IMR-90 (cell line): ENCODE measurements around the gene WASHC3. TPM values are rescaled to one million over a fixed set of nuclear protein-coding genes. Genes with fewer than 3 reads are reported as not detected.

Source experiments
- ATAC-seq: fragments of 200-7000 bp; cut with Tn5 transposase; 2 replicates; pipeline ENCODE4 v1.9.1; 2020; ENCODE audit warnings: low read depth, mild to moderate bottlenecking, moderate library complexity
- BruUV-seq: library from RNA; stranded (reverse); fragments of 400-500 nt; replicated peaks from 2 replicates; lab custom pipeline; 2021; lab: Mats Ljungman, UMichigan
- CTCF ChIA-PET: fragments of 300-600 bp; formaldehyde crosslinking; extraction: SDS; loops from one replicate; lab custom pipeline; 2021; ENCODE audit warnings: antibody characterized with exemption; lab: Yijun Ruan, JAX
- POLR2A ChIA-PET: fragments of 300-600 bp; sonication (Branson Sonifier 250); formaldehyde crosslinking; loops from one replicate; lab custom pipeline; 2022; ENCODE audit warnings: antibody characterized with exemption; ENCODE audit not compliant: unreplicated experiment; lab: Charles Lee
- DNase-seq: peaks from one replicate; pipeline ENCODE4 v3.0.0; 2013
- H2AFZ ChIP-seq: replicated peaks from 2 replicates; pipeline ENCODE3; 2013; ENCODE audit warnings: low read length, mild to moderate bottlenecking; ENCODE audit not compliant: poor library complexity
- H2AK5ac ChIP-seq: 2 replicates; pipeline ENCODE4 v1.6.1; 2013; ENCODE audit warnings: low read depth, low read length, inconsistent platforms
- H2AK9ac ChIP-seq: replicated peaks from 2 replicates; pipeline ENCODE3; 2013; ENCODE audit warnings: mild to moderate bottlenecking, low read depth, low read length, moderate library complexity; ENCODE audit not compliant: poor library complexity
- H2BK120ac ChIP-seq: 2 replicates; pipeline ENCODE4 v1.6.1; 2013; ENCODE audit warnings: low read depth, low read length, inconsistent platforms
- H2BK15ac ChIP-seq: 3 replicates; pipeline ENCODE4 v1.6.1; 2013; ENCODE audit warnings: low read depth, low read length, inconsistent platforms
- H2BK20ac ChIP-seq: 2 replicates; pipeline ENCODE4 v1.6.1; 2013; ENCODE audit warnings: low read depth, mild to moderate bottlenecking, inconsistent platforms, low read length, moderate library complexity
- H2BK5ac ChIP-seq: 2 replicates; pipeline ENCODE4 v1.6.1; 2013; ENCODE audit warnings: mild to moderate bottlenecking, low read depth, low read length, inconsistent platforms; ENCODE audit not compliant: poor library complexity, severe bottlenecking
- H3K14ac ChIP-seq: replicated peaks from 2 replicates; pipeline ENCODE4 v1.6.1; 2013; ENCODE audit warnings: low read depth, low read length, inconsistent platforms
- H3K18ac ChIP-seq: 2 replicates; pipeline ENCODE4 v1.6.1; 2013; ENCODE audit warnings: low read depth, low read length, control low read depth
- H3K23ac ChIP-seq: 2 replicates; pipeline ENCODE4 v1.6.1; 2013; ENCODE audit warnings: low read depth, low read length, inconsistent platforms
- H3K27ac ChIP-seq: 2 replicates; pipeline ENCODE4 v1.5.1; 2013; ENCODE audit warnings: mild to moderate bottlenecking, control low read depth, low read length; ENCODE audit not compliant: insufficient read depth
- H3K27me3 ChIP-seq: 2 replicates; pipeline ENCODE4 v1.6.1; 2013; ENCODE audit warnings: low read length; ENCODE audit not compliant: control insufficient read depth, insufficient read depth
- H3K36me3 ChIP-seq: 2 replicates; pipeline ENCODE4 v1.6.1; 2013; ENCODE audit warnings: low read length, mixed read lengths; ENCODE audit not compliant: control insufficient read depth, insufficient read depth
- H3K4ac ChIP-seq: 2 replicates; pipeline ENCODE4 v1.6.1; 2013; ENCODE audit warnings: low read depth, low read length, inconsistent platforms
- H3K4me1 ChIP-seq: 2 replicates; pipeline ENCODE4 v1.6.1; 2013; ENCODE audit warnings: low read length, mixed read lengths; ENCODE audit not compliant: control insufficient read depth, insufficient read depth
- H3K4me2 ChIP-seq: 2 replicates; pipeline ENCODE4 v1.6.1; 2013; ENCODE audit warnings: low read depth, mild to moderate bottlenecking, control low read depth, low read length, moderate library complexity
- H3K4me3 ChIP-seq: 2 replicates; pipeline ENCODE4 v1.5.1; 2013; ENCODE audit warnings: low read depth, mild to moderate bottlenecking, control low read depth, low read length, moderate library complexity; ENCODE audit not compliant: insufficient read depth
- H3K56ac ChIP-seq: 2 replicates; pipeline ENCODE4 v1.6.1; 2013; ENCODE audit warnings: low read length, inconsistent platforms; ENCODE audit not compliant: insufficient read depth; ENCODE audit errors: extremely low read depth
- H3K79me1 ChIP-seq, 2 experiments: 2 replicates each; pipeline ENCODE4 v1.6.1; 2013; ENCODE audit warnings: low read length in 2 of 2, inconsistent platforms in 1 of 2, low read depth in 1 of 2
- H3K9ac ChIP-seq: 2 replicates; pipeline ENCODE4 v1.6.1; 2013; ENCODE audit warnings: low read depth, low read length, control low read depth
- H3K9me1 ChIP-seq: 2 replicates; pipeline ENCODE4 v1.6.1; 2013; ENCODE audit warnings: low read length, inconsistent platforms; ENCODE audit not compliant: insufficient read depth
- H3K9me3 ChIP-seq: 2 replicates; pipeline ENCODE4 v1.6.1; 2013; ENCODE audit warnings: low read length; ENCODE audit not compliant: control insufficient read depth, insufficient read depth
- H4K20me1 ChIP-seq: 2 replicates; pipeline ENCODE4 v1.6.1; 2013; ENCODE audit warnings: low read length, inconsistent platforms; ENCODE audit not compliant: insufficient read depth
- H4K5ac ChIP-seq: 2 replicates; pipeline ENCODE4 v1.6.1; 2013; ENCODE audit warnings: mild to moderate bottlenecking, low read depth, low read length, control low read depth
- H4K8ac ChIP-seq, 2 experiments: 2 replicates each; pipeline ENCODE4 v1.6.1; 2013; ENCODE audit warnings: low read depth in 2 of 2, low read length in 2 of 2, control low read depth in 1 of 2, inconsistent platforms in 1 of 2
- H4K91ac ChIP-seq: 2 replicates; pipeline ENCODE4 v1.6.1; 2013; ENCODE audit warnings: low read depth, low read length, inconsistent platforms; ENCODE audit not compliant: insufficient read depth
- BHLHE40 ChIP-seq: fragments of 150-350 bp; IDR thresholded peaks from 2 replicates; pipeline ENCODE4 v1.6.1; 2016; ENCODE audit warnings: mild to moderate bottlenecking, low read depth, low read length
- CEBPB ChIP-seq: IDR thresholded peaks from 2 replicates; pipeline ENCODE4 v1.6.1; 2012; ENCODE audit warnings: low read depth, low read length, improper control_type of control experiment
- CHD1 ChIP-seq: IDR thresholded peaks from 2 replicates; pipeline ENCODE4 v1.6.1; 2012; ENCODE audit warnings: low read depth, low read length, improper control_type of control experiment
- FOS ChIP-seq: fragments of 150-350 bp; IDR thresholded peaks from 2 replicates; pipeline ENCODE4 v1.6.1; 2016; ENCODE audit warnings: low read depth, low read length
- MAFK ChIP-seq: IDR thresholded peaks from 2 replicates; pipeline ENCODE4 v1.6.1; 2012; ENCODE audit warnings: low read depth, low read length, improper control_type of control experiment
- MAZ ChIP-seq: IDR thresholded peaks from 2 replicates; pipeline ENCODE4 v1.6.1; 2012; ENCODE audit warnings: low read depth, mild to moderate bottlenecking, low read length, improper control_type of control experiment, moderate library complexity, borderline replicate concordance
- MXI1 ChIP-seq: IDR thresholded peaks from 2 replicates; pipeline ENCODE4 v1.6.1; 2012; ENCODE audit warnings: low read depth, mild to moderate bottlenecking, low read length, moderate library complexity, borderline replicate concordance
- NFE2L2 ChIP-seq: fragments of 150-350 bp; IDR thresholded peaks from 2 replicates; pipeline ENCODE4 v1.6.1; 2016; ENCODE audit warnings: low read depth, mild to moderate bottlenecking, low read length
- POLR2A ChIP-seq: IDR thresholded peaks from 2 replicates; pipeline ENCODE4 v1.6.1; 2012; ENCODE audit warnings: mild to moderate bottlenecking, low read depth, low read length
- RAD21 ChIP-seq: IDR thresholded peaks from 2 replicates; pipeline ENCODE4 v1.6.1; 2012; ENCODE audit warnings: low read length, improper control_type of control experiment
- RCOR1 ChIP-seq: IDR thresholded peaks from 2 replicates; pipeline ENCODE4 v1.6.1; 2012; ENCODE audit warnings: mild to moderate bottlenecking, low read length, improper control_type of control experiment; ENCODE audit not compliant: insufficient replicate concordance
- RFX5 ChIP-seq: IDR thresholded peaks from 2 replicates; pipeline ENCODE4 v1.8.0; 2012; ENCODE audit warnings: low read depth, mild to moderate bottlenecking, low read length, moderate library complexity
- WGBS, 2 experiments: methylation state at CpG; one replicate each; pipeline versions ENCODE4 v1.1.5 to v1.1.7; 2013; ENCODE audit warnings: missing lambda C conversion rate in 2 of 2; ENCODE audit not compliant: insufficient read length in 1 of 2; ENCODE audit errors: extremely low coverage in 2 of 2; 5-methylcytosine and 5-hydroxymethylcytosine counted together
- dilution Hi-C: fragments of 300-500 bp; cut with HindIII; formaldehyde crosslinking; loops from one replicate; pipeline ENCODE4 v1.14.3; 2018; ENCODE audit warnings: low sequenced_read_pairs; ENCODE audit not compliant: unreplicated experiment
- in situ Hi-C: fragments of 300-500 bp; cut with MboI; formaldehyde crosslinking; loops from 3 replicates; pipeline ENCODE4 v1.14.3; 2019; ENCODE audit warnings: low sequenced_read_pairs, inconsistent platforms, mixed read lengths
- intact Hi-C: fragments of 100-400 bp; cut with micrococcal nuclease; formaldehyde crosslinking; loops from 2 replicates; pipeline ENCODE4 v1.10.0; 2022
- polyA plus RNA-seq, 3 experiments: library from polyadenylated mRNA; depleted of rRNA; stranded (reverse); fragments of >200 nt; gene quantifications; 2 replicates each; pipeline ENCODE4 v1.2.3, GENCODE V29; 2012; ENCODE audit warnings: low replicate concordance in 1 of 3
- total RNA-seq: library from RNA; depleted of rRNA; stranded (reverse); fragments of >200 nt; gene quantifications from 2 replicates; pipeline ENCODE4 v1.2.3, GENCODE V29; 2012
- TF ChIP-seq, protein P1 (sequence below): conservative IDR thresholded peaks from 2 replicates; pipeline ENCODE4 v1.5.1; 2012; ENCODE audit warnings: mild to moderate bottlenecking, low read depth, low read length, improper control_type of control experiment
- TF ChIP-seq, protein P2 (sequence below): fragments of 150-350 bp; IDR thresholded peaks from 2 replicates; pipeline ENCODE4 v1.6.1; 2017; ENCODE audit warnings: mild to moderate bottlenecking, antibody characterized with exemption, low read length, low read depth
- TF ChIP-seq, protein P3 (sequence below): fragments of 150-350 bp; IDR thresholded peaks from 2 replicates; pipeline ENCODE4 v1.6.1; 2016; ENCODE audit warnings: low read depth, mild to moderate bottlenecking, low read length, moderate library complexity, borderline replicate concordance

Gene WASHC3
- total and polyA plus RNA-seq, 2 of the 4 experiments (the other 2 are of a cell fraction) = 54.8 to 87.1 TPM

- H3K4ac ChIP-seq = no peak overlapping the region
Observed at GRCh38 chr12:102024765-102025164, 37.0 kb downstream of the WASHC3 start.

More at GRCh38 chr12:102024765-102025164, 37.0 kb downstream of the WASHC3 start:
- ATAC-seq (no peak), DNase-seq (no peak)
- H3K56ac ChIP-seq = no peak overlapping the region
- H3K4me3 ChIP-seq = no peak overlapping the region
- H2AFZ ChIP-seq = no peak overlapping the region
- no CpG with 5 or more reads among the region's 2 CpGs for WGBS, 2 experiments
- H3K9ac ChIP-seq = no peak overlapping the region
- H2BK20ac ChIP-seq = no peak overlapping the region
- no peak overlapping the region for H3K27ac ChIP-seq
- no peak overlapping the region for H3K23ac ChIP-seq
- intact Hi-C loops = no loop called here
- H4K20me1 ChIP-seq = no peaks in the 10 kb centered on the region
- H3K36me3 ChIP-seq = no peaks in the 10 kb centered on the region
- no peak overlapping the region for H3K14ac ChIP-seq
- H3K9me1 ChIP-seq = no peaks in the 10 kb centered on the region; the same call in 1 of the 2 replicates
- no peak overlapping the region for H4K91ac ChIP-seq
- H2BK5ac ChIP-seq = no peak overlapping the region
- TF ChIP-seq, protein P1, sequence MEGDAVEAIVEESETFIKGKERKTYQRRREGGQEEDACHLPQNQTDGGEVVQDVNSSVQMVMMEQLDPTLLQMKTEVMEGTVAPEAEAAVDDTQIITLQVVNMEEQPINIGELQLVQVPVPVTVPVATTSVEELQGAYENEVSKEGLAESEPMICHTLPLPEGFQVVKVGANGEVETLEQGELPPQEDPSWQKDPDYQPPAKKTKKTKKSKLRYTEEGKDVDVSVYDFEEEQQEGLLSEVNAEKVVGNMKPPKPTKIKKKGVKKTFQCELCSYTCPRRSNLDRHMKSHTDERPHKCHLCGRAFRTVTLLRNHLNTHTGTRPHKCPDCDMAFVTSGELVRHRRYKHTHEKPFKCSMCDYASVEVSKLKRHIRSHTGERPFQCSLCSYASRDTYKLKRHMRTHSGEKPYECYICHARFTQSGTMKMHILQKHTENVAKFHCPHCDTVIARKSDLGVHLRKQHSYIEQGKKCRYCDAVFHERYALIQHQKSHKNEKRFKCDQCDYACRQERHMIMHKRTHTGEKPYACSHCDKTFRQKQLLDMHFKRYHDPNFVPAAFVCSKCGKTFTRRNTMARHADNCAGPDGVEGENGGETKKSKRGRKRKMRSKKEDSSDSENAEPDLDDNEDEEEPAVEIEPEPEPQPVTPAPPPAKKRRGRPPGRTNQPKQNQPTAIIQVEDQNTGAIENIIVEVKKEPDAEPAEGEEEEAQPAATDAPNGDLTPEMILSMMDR = no peak
- TF ChIP-seq POLR2A (no peak), RCOR1 (no peak), NFE2L2 (no peak), CHD1 (no peak), RFX5 (no peak), MAZ (no peak), RAD21 (no peak), FOS (no peak), CEBPB (no peak), BHLHE40 (no peak), MXI1 (no peak), MAFK (no peak)
- TF ChIP-seq, protein P2, sequence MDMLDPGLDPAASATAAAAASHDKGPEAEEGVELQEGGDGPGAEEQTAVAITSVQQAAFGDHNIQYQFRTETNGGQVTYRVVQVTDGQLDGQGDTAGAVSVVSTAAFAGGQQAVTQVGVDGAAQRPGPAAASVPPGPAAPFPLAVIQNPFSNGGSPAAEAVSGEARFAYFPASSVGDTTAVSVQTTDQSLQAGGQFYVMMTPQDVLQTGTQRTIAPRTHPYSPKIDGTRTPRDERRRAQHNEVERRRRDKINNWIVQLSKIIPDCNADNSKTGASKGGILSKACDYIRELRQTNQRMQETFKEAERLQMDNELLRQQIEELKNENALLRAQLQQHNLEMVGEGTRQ = no peak
- TF ChIP-seq, protein P3, sequence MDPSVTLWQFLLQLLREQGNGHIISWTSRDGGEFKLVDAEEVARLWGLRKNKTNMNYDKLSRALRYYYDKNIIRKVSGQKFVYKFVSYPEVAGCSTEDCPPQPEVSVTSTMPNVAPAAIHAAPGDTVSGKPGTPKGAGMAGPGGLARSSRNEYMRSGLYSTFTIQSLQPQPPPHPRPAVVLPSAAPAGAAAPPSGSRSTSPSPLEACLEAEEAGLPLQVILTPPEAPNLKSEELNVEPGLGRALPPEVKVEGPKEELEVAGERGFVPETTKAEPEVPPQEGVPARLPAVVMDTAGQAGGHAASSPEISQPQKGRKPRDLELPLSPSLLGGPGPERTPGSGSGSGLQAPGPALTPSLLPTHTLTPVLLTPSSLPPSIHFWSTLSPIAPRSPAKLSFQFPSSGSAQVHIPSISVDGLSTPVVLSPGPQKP = no peak
- H3K9me3 ChIP-seq = no peaks in the 10 kb centered on the region
- in situ Hi-C loops = no loop called here
- BruUV-seq = no TSS peak
- H3K4me1 ChIP-seq = peaks cover 5% of the 10 kb centered on the region
- CTCF ChIA-PET = interaction anchor here (0.7 to 1.0 kb wide), 2 partner anchors 85 to 858 kb away, joined by 3 read pairs; no protein-coding TSS in a partner anchor
- H3K4me2 ChIP-seq = no peak overlapping the region
- H2AK9ac ChIP-seq = no peak overlapping the region
- no peak overlapping the region for H4K5ac ChIP-seq
- no peak overlapping the region for H4K8ac ChIP-seq
- no peak overlapping the region for H3K18ac ChIP-seq
- dilution Hi-C loops = no loop called here
- H3K27me3 ChIP-seq = no peaks in the 10 kb centered on the region
- no peak overlapping the region for H2BK15ac ChIP-seq
- no peaks in the 10 kb centered on the region for H3K79me1 ChIP-seq
- no peak overlapping the region for H2AK5ac ChIP-seq
- POLR2A ChIA-PET = no interaction called here
- no peak overlapping the region for H2BK120ac ChIP-seq
